H1 (cell line): ENCODE data around the gene LY9. TPM values are rescaled to one million over a fixed set of nuclear protein-coding genes. Genes with fewer than 3 reads are reported as not detected.

Experiments
- CTCF ChIA-PET: fragments of 300-600 bp; sonication (Branson Sonifier 250); formaldehyde crosslinking; loops from one replicate; lab custom pipeline; 2021; ENCODE audit not compliant: partially characterized antibody; lab: Charles Lee
- POLR2A ChIA-PET: fragments of 300-600 bp; sonication (Branson Sonifier 250); formaldehyde crosslinking; loops from one replicate; lab custom pipeline; 2021; ENCODE audit warnings: inconsistent platforms; ENCODE audit not compliant: partially characterized antibody; lab: Charles Lee
- DNase-seq, 2 experiments: peaks; one replicate each; pipeline versions ENCODE4 v3.0.0 to v3.0.0-alpha.2; 2010 to 2022; ENCODE audit warnings: low spot score in 2 of 2, low read depth in 1 of 2, mixed read lengths in 1 of 2
- FAIRE-seq: peaks from 2 replicates; lab custom pipeline; 2011; peaks lifted over from hg19 to GRCh38; lab: Jason Lieb, UNC
- H2AFZ ChIP-seq: 2 replicates; pipeline ENCODE4 v1.8.1; 2012; ENCODE audit warnings: low read length, inconsistent platforms
- H2AK5ac ChIP-seq: 2 replicates; pipeline ENCODE4 v1.6.1; 2013; ENCODE audit warnings: low read depth, low read length
- H2BK120ac ChIP-seq: replicated peaks from 2 replicates; pipeline ENCODE3; 2013; ENCODE audit warnings: low read depth, low read length, inconsistent platforms
- H2BK12ac ChIP-seq: 2 replicates; pipeline ENCODE4 v1.6.1; 2013; ENCODE audit warnings: low read depth, low read length
- H2BK15ac ChIP-seq: 2 replicates; pipeline ENCODE4 v1.6.1; 2013; ENCODE audit warnings: low read length
- H2BK20ac ChIP-seq: 2 replicates; pipeline ENCODE4 v1.6.1; 2013; ENCODE audit warnings: low read length
- H2BK5ac ChIP-seq: 2 replicates; pipeline ENCODE4 v1.6.1; 2013; ENCODE audit warnings: low read depth, low read length
- H3K14ac ChIP-seq: 2 replicates; pipeline ENCODE4 v1.6.1; 2013; ENCODE audit warnings: inconsistent platforms; ENCODE audit not compliant: insufficient read length
- H3K18ac ChIP-seq: 2 replicates; pipeline ENCODE4 v1.6.1; 2013; ENCODE audit warnings: low read length; ENCODE audit errors: extremely low read depth
- H3K23ac ChIP-seq: 2 replicates; pipeline ENCODE4 v1.6.1; 2013; ENCODE audit warnings: inconsistent platforms; ENCODE audit not compliant: insufficient read length
- H3K23me2 ChIP-seq: 2 replicates; pipeline ENCODE4 v1.6.1; 2013; ENCODE audit warnings: low read depth, low read length
- H3K27ac ChIP-seq: 2 replicates; pipeline ENCODE4 v1.6.1; 2011; ENCODE audit warnings: low read depth, low read length, inconsistent platforms
- H3K27me3 ChIP-seq, 4 experiments: replicated peaks in 1 of 4; 1 replicate in 1 of 4; 2 replicates in 3 of 4; pipeline versions ENCODE4 v1.6.1 to v1.8.1; 2011 to 2013; ENCODE audit warnings: low read length in 3 of 4, mild to moderate bottlenecking in 3 of 4, inconsistent platforms in 2 of 4, mixed read lengths in 2 of 4, moderate library complexity in 1 of 4; ENCODE audit not compliant: control insufficient read depth in 3 of 4, insufficient read depth in 3 of 4; ENCODE audit errors: extremely low read depth in 1 of 4
- H3K36me3 ChIP-seq, 4 experiments: 2 replicates each; pipeline versions ENCODE4 v1.6.1 to v1.8.1; 2011 to 2013; ENCODE audit warnings: mild to moderate bottlenecking in 4 of 4, low read length in 3 of 4, moderate library complexity in 2 of 4, control low read depth in 1 of 4, inconsistent platforms in 1 of 4; ENCODE audit not compliant: insufficient read depth in 4 of 4, control insufficient read depth in 2 of 4
- H3K4ac ChIP-seq: replicated peaks from 2 replicates; pipeline ENCODE3; 2013; ENCODE audit warnings: low read length, low read depth, mixed read lengths, inconsistent platforms; ENCODE audit not compliant: insufficient read length
- H3K4me1 ChIP-seq, 4 experiments: replicated peaks in 1 of 4; 1 replicate in 1 of 4; 2 replicates in 3 of 4; pipeline versions ENCODE4 v1.6.1 to v1.8.1; 2011 to 2013; ENCODE audit warnings: low read length in 3 of 4, inconsistent platforms in 2 of 4, mixed read lengths in 1 of 4; ENCODE audit not compliant: insufficient read depth in 4 of 4, control insufficient read depth in 3 of 4
- H3K4me2 ChIP-seq, 2 experiments: 2 replicates each; pipeline versions ENCODE4 v1.6.1 to v1.8.1; 2011 to 2013; ENCODE audit warnings: low read depth in 2 of 2, low read length in 2 of 2, control low read depth in 1 of 2, inconsistent platforms in 1 of 2, mild to moderate bottlenecking in 1 of 2; ENCODE audit not compliant: insufficient read depth in 1 of 2
- H3K4me3 ChIP-seq, 4 experiments: fragments of 200-600, 300-600 bp in 1 of 4; sonication (generic), shearing (Covaris generic), sonication (Bioruptor Twin) in 1 of 4; 2 replicates each; pipeline versions ENCODE4 v1.5.1 to v1.8.1; 2011 to 2016; ENCODE audit warnings: low read length in 4 of 4, low read depth in 3 of 4, control low read depth in 2 of 4, inconsistent platforms in 2 of 4, mild to moderate bottlenecking in 2 of 4, mixed read lengths in 1 of 4, moderate library complexity in 1 of 4; ENCODE audit not compliant: insufficient read depth in 2 of 4; ENCODE audit errors: extremely low read depth in 1 of 4
- H3K56ac ChIP-seq: replicated peaks from 2 replicates; pipeline ENCODE3; 2013; ENCODE audit warnings: low read depth, mild to moderate bottlenecking, mixed read lengths, low read length, inconsistent platforms; ENCODE audit not compliant: insufficient read length
- H3K79me1 ChIP-seq: 2 replicates; pipeline ENCODE4 v1.6.1; 2013; ENCODE audit warnings: low read depth, low read length, control low read depth
- H3K79me2 ChIP-seq, 2 experiments: 2 replicates each; pipeline versions ENCODE4 v1.6.1 to v1.8.1; 2012 to 2013; ENCODE audit warnings: low read length in 2 of 2, mild to moderate bottlenecking in 2 of 2, inconsistent platforms in 1 of 2; ENCODE audit not compliant: insufficient read depth in 2 of 2, control insufficient read depth in 1 of 2
- H3K9ac ChIP-seq, 4 experiments: replicated peaks in 1 of 4; 1 replicate in 1 of 4; 2 replicates in 3 of 4; pipeline versions ENCODE4 v1.6.1 to v1.8.1; 2011 to 2013; ENCODE audit warnings: low read depth in 3 of 4, low read length in 3 of 4, control low read depth in 2 of 4, mild to moderate bottlenecking in 2 of 4, moderate library complexity in 2 of 4, inconsistent platforms in 1 of 4; ENCODE audit errors: extremely low read depth in 1 of 4
- H3K9me3 ChIP-seq, 2 experiments: 2 replicates each; pipeline versions ENCODE4 v1.6.1 to v1.8.1; 2012 to 2013; ENCODE audit warnings: mild to moderate bottlenecking in 2 of 2, moderate library complexity in 2 of 2, control low read depth in 1 of 2, inconsistent platforms in 1 of 2, low read depth in 1 of 2, low read length in 1 of 2, mixed read lengths in 1 of 2; ENCODE audit not compliant: insufficient read depth in 2 of 2
- H4K20me1 ChIP-seq, 2 experiments: replicated peaks in 1 of 2; 2 replicates each; pipeline versions ENCODE3 to v1.8.1; 2011 to 2013; ENCODE audit warnings: inconsistent platforms in 2 of 2, low read length in 2 of 2, mild to moderate bottlenecking in 1 of 2; ENCODE audit not compliant: insufficient read depth in 2 of 2, control insufficient read depth in 1 of 2
- H4K5ac ChIP-seq: 2 replicates; pipeline ENCODE4 v1.6.1; 2013; ENCODE audit warnings: low read length, low read depth, mixed read lengths, inconsistent platforms; ENCODE audit not compliant: insufficient read length
- H4K8ac ChIP-seq: 2 replicates; pipeline ENCODE4 v1.8.0; 2013; ENCODE audit warnings: mild to moderate bottlenecking, moderate library complexity, low read length, inconsistent platforms; ENCODE audit not compliant: insufficient read depth; ENCODE audit errors: extremely low read depth
- H4K91ac ChIP-seq: replicated peaks from 2 replicates; pipeline ENCODE3; 2013; ENCODE audit warnings: low read length, mixed read lengths, inconsistent platforms; ENCODE audit not compliant: insufficient read length
- ASH2L ChIP-seq: fragments of 200-600, 300-600 bp; sonication (generic); IDR thresholded peaks from one replicate; pipeline ENCODE4 v1.7.1; 2017; ENCODE audit warnings: low read length
- RAD21 ChIP-seq, 2 experiments: IDR thresholded peaks in 1 of 2; conservative IDR thresholded peaks in 1 of 2; 2 replicates each; pipeline ENCODE4 v1.6.1; 2011; ENCODE audit warnings: low read depth in 2 of 2, low read length in 2 of 2, improper control_type of control experiment in 1 of 2, inconsistent platforms in 1 of 2, mild to moderate bottlenecking in 1 of 2, moderate library complexity in 1 of 2
- WGBS, 2 experiments: shearing (Covaris generic) in 1 of 2; methylation state at CpG; one replicate each; pipeline versions ENCODE4 v1.1.6 to v1.1.7; 2013 to 2015; ENCODE audit warnings: low lambda C conversion rate in 2 of 2, mixed read lengths in 2 of 2, inconsistent platforms in 1 of 2, low coverage in 1 of 2, missing lambda C conversion rate in 1 of 2; ENCODE audit not compliant: insufficient replicate concordance in 2 of 2, insufficient coverage in 1 of 2, insufficient read length in 1 of 2; ENCODE audit errors: extremely low coverage in 1 of 2, missing lambda C conversion rate in 1 of 2; 5-methylcytosine and 5-hydroxymethylcytosine counted together
- polyA plus RNA-seq, 7 experiments: library from polyadenylated mRNA; depleted of rRNA in 3 of 7; stranded (reverse) in 5 of 7; unstranded in 2 of 7; fragments of >200 nt in 5 of 7; fragments of 200-250 nt in 2 of 7; gene quantifications; 1 replicate in 5 of 7; 2 replicates in 1 of 7; 4 replicates in 1 of 7; pipeline versions ENCODE4 v1.2.1 to v1.2.3, GENCODE V29; 2011 to 2013; ENCODE audit warnings: missing spikeins in 2 of 7, mixed read lengths in 2 of 7
- total RNA-seq: library from RNA; stranded (reverse); fragmentation: NEBNext Ultra II Directional; extraction: Animal tissue kit (Norgen Biotek cat#: 25700); gene quantifications from 2 replicates; pipeline ENCODE4 v1.2.1, GENCODE V29; 2021
- TF ChIP-seq, protein P1 (sequence below), 3 experiments: IDR thresholded peaks; 1 replicate in 2 of 3; 2 replicates in 1 of 3; pipeline versions ENCODE4 v1.5.1 to v1.6.1; 2011; ENCODE audit warnings: low read length in 3 of 3, mild to moderate bottlenecking in 3 of 3, inconsistent platforms in 2 of 3, low read depth in 1 of 3, moderate library complexity in 1 of 3; ENCODE audit not compliant: insufficient read depth in 1 of 3; ENCODE audit errors: control extremely low read depth in 1 of 3

LY9 gene
- total and polyA plus RNA-seq, 2 of the 8 experiments (the other 6 are each of a cell fraction or from before 2014, with no cell fraction given), result not detected

DNA sequence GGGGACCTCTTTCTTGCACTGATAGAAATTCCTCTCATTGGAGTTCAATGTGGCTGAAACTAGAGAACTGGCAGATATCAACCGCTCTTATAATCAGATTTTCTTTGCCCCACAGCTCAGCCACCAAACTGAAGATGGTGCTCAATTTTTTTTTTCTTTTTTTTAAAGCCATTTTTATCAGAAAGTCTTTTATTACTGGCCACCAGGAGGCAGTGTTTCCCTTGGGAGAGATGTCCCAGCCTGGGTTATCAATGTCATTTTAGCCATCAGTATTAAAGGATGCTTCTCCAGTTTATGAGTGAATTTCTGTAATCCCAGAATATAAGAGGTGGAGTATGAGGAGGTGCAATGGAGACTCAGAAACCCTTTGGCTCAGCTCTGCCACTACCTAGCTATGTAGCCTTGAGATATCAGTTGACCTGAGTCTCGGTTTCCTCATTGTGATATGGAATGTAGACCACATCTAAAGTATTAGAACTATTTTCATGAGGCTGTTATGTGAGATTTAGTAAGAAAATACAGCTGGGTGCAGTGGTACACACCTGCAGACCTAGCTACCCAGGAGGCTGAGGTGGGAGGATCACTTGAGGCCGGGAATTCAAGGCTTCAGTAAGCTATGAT, 39.1 kb downstream of the LY9 start:
- no peak overlapping the region for H4K5ac ChIP-seq
- no peaks in the 10 kb centered on the region for H3K23me2 ChIP-seq
- no peak for TF ChIP-seq ASH2L
- TF ChIP-seq, protein P1, sequence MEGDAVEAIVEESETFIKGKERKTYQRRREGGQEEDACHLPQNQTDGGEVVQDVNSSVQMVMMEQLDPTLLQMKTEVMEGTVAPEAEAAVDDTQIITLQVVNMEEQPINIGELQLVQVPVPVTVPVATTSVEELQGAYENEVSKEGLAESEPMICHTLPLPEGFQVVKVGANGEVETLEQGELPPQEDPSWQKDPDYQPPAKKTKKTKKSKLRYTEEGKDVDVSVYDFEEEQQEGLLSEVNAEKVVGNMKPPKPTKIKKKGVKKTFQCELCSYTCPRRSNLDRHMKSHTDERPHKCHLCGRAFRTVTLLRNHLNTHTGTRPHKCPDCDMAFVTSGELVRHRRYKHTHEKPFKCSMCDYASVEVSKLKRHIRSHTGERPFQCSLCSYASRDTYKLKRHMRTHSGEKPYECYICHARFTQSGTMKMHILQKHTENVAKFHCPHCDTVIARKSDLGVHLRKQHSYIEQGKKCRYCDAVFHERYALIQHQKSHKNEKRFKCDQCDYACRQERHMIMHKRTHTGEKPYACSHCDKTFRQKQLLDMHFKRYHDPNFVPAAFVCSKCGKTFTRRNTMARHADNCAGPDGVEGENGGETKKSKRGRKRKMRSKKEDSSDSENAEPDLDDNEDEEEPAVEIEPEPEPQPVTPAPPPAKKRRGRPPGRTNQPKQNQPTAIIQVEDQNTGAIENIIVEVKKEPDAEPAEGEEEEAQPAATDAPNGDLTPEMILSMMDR (IDR thresholded peaks at IDR 0.05; ENCODE audit: control extremely low read depth in 1 of 3, insufficient read depth in 1 of 3, low read depth in 1 of 3, low read length in 3 of 3), result peak in 2 of 3 experiments; percentile 58 to 68; a peak in 3 of 4 replicates
- TF ChIP-seq RAD21 (IDR thresholded peaks at IDR 0.05 in 1 of 2, conservative IDR thresholded peaks at IDR 0.05 in 1 of 2; ENCODE audit: low read depth in 2 of 2, low read length in 2 of 2), result peak; percentile 81 to 86
- H4K91ac ChIP-seq, result no peak overlapping the region
- no peaks in the 10 kb centered on the region for H4K20me1 ChIP-seq
- DNase-seq (no peak), FAIRE-seq (peak; percentile 68)
- no peak overlapping the region for H3K23ac ChIP-seq
- H4K8ac ChIP-seq, result no peak overlapping the region
- H3K18ac ChIP-seq, result no peak overlapping the region
- 81% methylated on average over 3 of the region's 3 CpGs; no CpG with 5 or more reads in 1 of the 2 experiments for WGBS, 2 experiments
- no peak overlapping the region for H3K4me2 ChIP-seq
- no peak overlapping the region for H3K27ac ChIP-seq
- no peaks in the 10 kb centered on the region for H3K79me2 ChIP-seq
- no peaks in the 10 kb centered on the region for H3K79me1 ChIP-seq
- ChIA-PET POLR2A (interaction anchor here (1.0 kb wide), 1 partner anchor 117 kb away, joined by 3 read pairs; no protein-coding TSS in a partner anchor), CTCF (interaction anchor here (0.6 to 13.0 kb wide), 54 partner anchors 8 to 308 kb away, joined by 3 to 219 read pairs (median 4); partner anchors contain the start of genes CD244, ITLN1, ITLN2 and LY9)
- H3K9me3 ChIP-seq, result no peaks in the 10 kb centered on the region
- no peak overlapping the region for H3K9ac ChIP-seq
- H2BK5ac ChIP-seq, result no peak overlapping the region
- H3K56ac ChIP-seq, result no peak overlapping the region
- no peak overlapping the region for H2AFZ ChIP-seq
- no peak overlapping the region for H3K4ac ChIP-seq
- peaks cover 0 to 3% (median 0%) of the 10 kb centered on the region in 4 experiments; a peak in 2 of 7 replicates for H3K4me1 ChIP-seq
- H2BK120ac ChIP-seq, result no peak overlapping the region
- no peaks in the 10 kb centered on the region for H3K27me3 ChIP-seq
- H3K14ac ChIP-seq, result no peak overlapping the region
- H2BK12ac ChIP-seq, result no peak overlapping the region
- H3K4me3 ChIP-seq, result no peak overlapping the region
- no peaks in the 10 kb centered on the region for H3K36me3 ChIP-seq
- H2AK5ac ChIP-seq, result no peak overlapping the region
- no peak overlapping the region for H2BK15ac ChIP-seq
- H2BK20ac ChIP-seq, result no peak overlapping the region
